Measurements from ENCODE around the gene PKM.
"Not testable (repeated sequence)": the region's sequence is repeated elsewhere in the genome, so short reads cannot be mapped to it uniquely, and the experiment has no call there.

Gene PKM

DNA sequence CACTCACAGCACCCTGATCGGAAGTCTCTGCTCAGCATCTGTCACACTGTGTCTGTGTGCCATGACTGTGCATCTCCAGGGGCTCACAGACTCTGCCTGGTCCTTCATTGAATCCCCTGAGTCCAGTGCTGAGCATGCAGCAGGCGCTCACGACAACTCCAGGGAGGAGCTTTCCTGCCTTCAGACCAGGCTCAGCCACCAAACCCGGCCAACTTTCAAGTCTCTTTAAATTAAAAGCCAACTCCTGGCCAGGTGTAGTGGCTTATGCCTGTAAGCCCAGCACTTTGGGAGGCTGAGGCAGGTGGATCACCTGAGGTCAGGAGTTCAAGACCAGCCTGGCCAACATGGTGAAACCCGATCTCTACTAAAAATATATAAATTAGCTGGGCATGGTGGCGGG is 57.6 kb downstream of the PKM start:
- H3K4me3 ChIP-seq (replicated peaks; ENCODE audit: insufficient read depth, low read length) = no peak overlapping the region
- DNase-seq (ENCODE audit: low read depth in 1 of 2, low spot score in 1 of 2) = no peak
- H3K27me3 ChIP-seq (ENCODE audit: insufficient read depth, poor library complexity, severe bottlenecking) = no peaks in the 10 kb centered on the region
- H3K27ac ChIP-seq (replicated peaks) = no peak overlapping the region
- TF ChIP-seq POLR2AphosphoS5 (IDR thresholded peaks at IDR 0.05; ENCODE audit: low read depth) (no peak), GABPA (IDR thresholded peaks at IDR 0.05; ENCODE audit: low read depth) (no peak), REST (IDR thresholded peaks at IDR 0.05; ENCODE audit: insufficient replicate concordance, low read depth) (no peak), SPI1 (IDR thresholded peaks at IDR 0.05; ENCODE audit: borderline replicate concordance, low read depth) (no peak)
- TF ChIP-seq, protein P1, sequence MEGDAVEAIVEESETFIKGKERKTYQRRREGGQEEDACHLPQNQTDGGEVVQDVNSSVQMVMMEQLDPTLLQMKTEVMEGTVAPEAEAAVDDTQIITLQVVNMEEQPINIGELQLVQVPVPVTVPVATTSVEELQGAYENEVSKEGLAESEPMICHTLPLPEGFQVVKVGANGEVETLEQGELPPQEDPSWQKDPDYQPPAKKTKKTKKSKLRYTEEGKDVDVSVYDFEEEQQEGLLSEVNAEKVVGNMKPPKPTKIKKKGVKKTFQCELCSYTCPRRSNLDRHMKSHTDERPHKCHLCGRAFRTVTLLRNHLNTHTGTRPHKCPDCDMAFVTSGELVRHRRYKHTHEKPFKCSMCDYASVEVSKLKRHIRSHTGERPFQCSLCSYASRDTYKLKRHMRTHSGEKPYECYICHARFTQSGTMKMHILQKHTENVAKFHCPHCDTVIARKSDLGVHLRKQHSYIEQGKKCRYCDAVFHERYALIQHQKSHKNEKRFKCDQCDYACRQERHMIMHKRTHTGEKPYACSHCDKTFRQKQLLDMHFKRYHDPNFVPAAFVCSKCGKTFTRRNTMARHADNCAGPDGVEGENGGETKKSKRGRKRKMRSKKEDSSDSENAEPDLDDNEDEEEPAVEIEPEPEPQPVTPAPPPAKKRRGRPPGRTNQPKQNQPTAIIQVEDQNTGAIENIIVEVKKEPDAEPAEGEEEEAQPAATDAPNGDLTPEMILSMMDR (IDR thresholded peaks at IDR 0.05; ENCODE audit: insufficient read depth, low read length) = no peak

DNA sequence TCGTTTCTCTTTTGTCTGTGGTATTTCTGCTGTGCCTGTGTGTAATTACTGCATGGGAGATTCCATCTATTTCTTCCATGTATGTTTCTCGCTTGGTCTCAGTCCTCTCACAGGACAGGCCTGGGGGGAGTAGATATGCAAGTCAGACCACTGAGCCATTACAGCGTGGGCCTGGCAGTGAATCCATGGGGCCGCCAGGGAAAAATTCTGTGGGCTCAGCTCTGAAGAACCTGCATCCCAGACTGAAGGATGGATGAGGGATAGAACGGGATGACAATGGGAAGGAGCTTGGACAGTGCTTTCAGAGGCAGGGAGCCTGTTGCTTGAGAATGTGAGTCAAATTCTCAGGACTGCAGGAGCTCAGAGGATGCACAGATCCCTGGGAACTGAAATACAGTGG is 58.2 kb downstream of the PKM start:
- TF ChIP-seq GABPA (IDR thresholded peaks at IDR 0.05; ENCODE audit: low read depth) (no peak), REST (IDR thresholded peaks at IDR 0.05; ENCODE audit: insufficient replicate concordance, low read depth) (no peak), POLR2AphosphoS5 (IDR thresholded peaks at IDR 0.05; ENCODE audit: low read depth) (no peak), SPI1 (IDR thresholded peaks at IDR 0.05; ENCODE audit: borderline replicate concordance, low read depth) (no peak)
- TF ChIP-seq, protein P1 (IDR thresholded peaks at IDR 0.05; ENCODE audit: insufficient read depth, low read length) = no peak
- no peaks in the 10 kb centered on the region for H3K27me3 ChIP-seq (ENCODE audit: insufficient read depth, poor library complexity, severe bottlenecking)
- no peak overlapping the region for H3K27ac ChIP-seq (replicated peaks)
- DNase-seq (ENCODE audit: low read depth in 1 of 2, low spot score in 1 of 2) = no peak
- H3K4me3 ChIP-seq (replicated peaks; ENCODE audit: insufficient read depth, low read length) = no peak overlapping the region

DNA sequence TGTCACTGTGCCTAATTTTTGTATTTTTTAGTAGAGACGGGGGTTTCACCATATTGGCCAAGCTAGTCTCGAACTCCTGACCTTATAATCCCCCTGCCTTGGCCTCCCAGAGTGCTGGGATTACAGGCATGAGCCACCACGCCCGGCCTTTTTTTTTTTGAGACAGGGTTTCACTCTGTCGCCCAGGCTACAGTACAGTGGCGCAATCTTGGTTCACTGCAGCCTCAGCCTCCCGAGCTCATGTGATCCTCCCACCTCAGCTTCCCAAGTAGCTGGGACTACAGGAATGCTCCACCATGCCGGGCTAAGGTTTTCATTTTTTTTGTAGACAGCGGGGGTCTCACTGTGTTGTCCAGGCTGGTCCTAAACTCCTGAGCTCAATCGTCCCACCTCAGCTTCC is 59.0 kb downstream of the PKM start:
- H3K27ac ChIP-seq (replicated peaks); DNase-seq (ENCODE audit: low read depth in 1 of 2, low spot score in 1 of 2); H3K27me3 ChIP-seq (ENCODE audit: insufficient read depth, poor library complexity, severe bottlenecking); H3K4me3 ChIP-seq (replicated peaks; ENCODE audit: insufficient read depth, low read length): not testable (repeated sequence)

GRCh38 chr15:72170691-72171090 is 60.3 kb downstream of the PKM start:
- Histone ChIP-seq H3K27me3 (ENCODE audit: insufficient read depth, poor library complexity, severe bottlenecking) (no peaks in the 10 kb centered on the region), H3K27ac (replicated peaks) (no peak overlapping the region), H3K4me3 (replicated peaks; ENCODE audit: insufficient read depth, low read length) (no peak overlapping the region)
- TF ChIP-seq REST (IDR thresholded peaks at IDR 0.05; ENCODE audit: insufficient replicate concordance, low read depth) (no peak), GABPA (IDR thresholded peaks at IDR 0.05; ENCODE audit: low read depth) (no peak), SPI1 (IDR thresholded peaks at IDR 0.05; ENCODE audit: borderline replicate concordance, low read depth) (no peak), POLR2AphosphoS5 (IDR thresholded peaks at IDR 0.05; ENCODE audit: low read depth) (no peak)
- TF ChIP-seq, protein P1 (IDR thresholded peaks at IDR 0.05; ENCODE audit: insufficient read depth, low read length) = no peak
- no peak for DNase-seq (ENCODE audit: low read depth in 1 of 2, low spot score in 1 of 2)
